ENCODE data around the gene TBL3.

The TBL3 gene

GRCh38 chr16:1982991-1983543, 11.2 kb downstream of the TBL3 start:
- DNase-seq (ENCODE audit: low spot score), result no peak

GRCh38 chr16:1983544-1984346, 11.9 kb downstream of the TBL3 start, which contains the start of gene GFER:
Gene GFER, plus strand, starts transcription at chr16:1984193. Its CDS starts 26 bp downstream, at chr16:1984219.
- DNase-seq (ENCODE audit: low spot score), result peak; percentile 74

GRCh38 chr16:1984347-1985225, 12.7 kb downstream of the TBL3 start:
- no peak for DNase-seq (ENCODE audit: low spot score)

GRCh38 chr16:1985466-1986150, 13.8 kb downstream of the TBL3 start:
- no peak for DNase-seq (ENCODE audit: low spot score)

GRCh38 chr16:1987198-1987597, 15.3 kb downstream of the TBL3 start:
- no peak for DNase-seq (ENCODE audit: low spot score)

GRCh38 chr16:1989209-1990100, 17.6 kb downstream of the TBL3 start, which contains the start of gene SYNGR3:
Gene SYNGR3, plus strand, starts transcription at chr16:1989970. Its CDS starts 133 bp downstream, at chr16:1990103.
- DNase-seq (ENCODE audit: low spot score), result no peak

GRCh38 chr16:1990101-1990350, 18.2 kb downstream of the TBL3 start:
- DNase-seq (ENCODE audit: low spot score), result no peak

- DNase-seq (ENCODE audit: low spot score), result no peak
Measured at GRCh38 chr16:1990351-1991134, 18.7 kb downstream of the TBL3 start.

GRCh38 chr16:1991135-1991551, 19.3 kb downstream of the TBL3 start:
- peak; percentile 55 for DNase-seq (ENCODE audit: low spot score)

GRCh38 chr16:1991588-1991947, 19.7 kb downstream of the TBL3 start:
- no peak for DNase-seq (ENCODE audit: low spot score)

GRCh38 chr16:1991948-1992703, 20.3 kb downstream of the TBL3 start:
- DNase-seq (ENCODE audit: low spot score), result peak; percentile 98

GRCh38 chr16:1992704-1993317, 21.0 kb downstream of the TBL3 start:
- no peak for DNase-seq (ENCODE audit: low spot score)

GRCh38 chr16:1993731-1994131, 21.9 kb downstream of the TBL3 start:
- no peak for DNase-seq (ENCODE audit: low spot score)

GRCh38 chr16:1997494-1998359, 25.9 kb downstream of the TBL3 start:
- no peak for DNase-seq (ENCODE audit: low spot score)

GRCh38 chr16:1998360-1998835, 26.5 kb downstream of the TBL3 start:
- DNase-seq (ENCODE audit: low spot score), result no peak

GRCh38 chr16:1998852-1999801, 27.3 kb downstream of the TBL3 start:
- DNase-seq (ENCODE audit: low spot score), result no peak
